Activated CD8-positive, alpha-beta T cell treated with anti-CD3 and anti-CD28 coated beads for 36 hours (primary cell): ENCODE results near the gene CACTIN. TPM values are rescaled to one million over a fixed set of nuclear protein-coding genes. Genes with fewer than 3 reads are reported as not detected.

ENCODE experiments used
- ATAC-seq: fragments of 200-7000 bp; cut with Tn5 transposase; one replicate; pipeline ENCODE4 v1.10.0; 2021; ENCODE audit warnings: mild to moderate bottlenecking, moderate library complexity
- CTCF ChIA-PET: fragments of 350-600 bp; sonication (Branson Sonifier 250); formaldehyde crosslinking; loops from one replicate; lab custom pipeline; 2021; ENCODE audit warnings: antibody characterized with exemption; lab: Charles Lee
- POLR2A ChIA-PET: fragments of 350-600 bp; sonication (Branson Sonifier 250); formaldehyde crosslinking; loops from one replicate; lab custom pipeline; 2021; ENCODE audit warnings: antibody characterized with exemption; lab: Charles Lee
- DNase-seq: peaks from one replicate; pipeline ENCODE4 v3.0.0-alpha.2; 2020
- H3K27ac Mint-ChIP-seq: one replicate; pipeline ENCODE4 v1.8.0; 2021; ENCODE audit warnings: mild to moderate bottlenecking, mixed read lengths
- H3K27me3 Mint-ChIP-seq: one replicate; pipeline ENCODE4 v1.8.0; 2021; ENCODE audit warnings: mixed read lengths
- H3K36me3 Mint-ChIP-seq: one replicate; pipeline ENCODE4 v1.8.0; 2021; ENCODE audit warnings: low read depth, mixed read lengths
- H3K4me1 Mint-ChIP-seq: one replicate; pipeline ENCODE4 v1.8.0; 2021; ENCODE audit warnings: low read depth, mixed read lengths
- H3K4me3 Mint-ChIP-seq: one replicate; pipeline ENCODE4 v1.8.0; 2021; ENCODE audit warnings: mild to moderate bottlenecking, moderate library complexity, mixed read lengths
- H3K9me3 Mint-ChIP-seq: one replicate; pipeline ENCODE4 v1.8.0; 2021; ENCODE audit warnings: mixed read lengths
- intact Hi-C: fragments of 100-400 bp; cut with micrococcal nuclease; formaldehyde crosslinking; loops from one replicate; pipeline ENCODE4 v1.10.0; 2022
- total RNA-seq, 2 experiments: library from RNA; stranded (reverse); gene quantifications; one replicate each; pipeline ENCODE4 v1.2.3, GENCODE V29; 2021
- TF ChIP-seq, protein P1 (sequence below): fragments of 200-600 bp; IDR thresholded peaks from one replicate; pipeline ENCODE4 v1.8.0; 2022; ENCODE audit warnings: antibody characterized with exemption, mild to moderate bottlenecking

Gene CACTIN
- total RNA-seq, 2 experiments from 2014 or later, result 25.9 to 28.5 TPM

DNA sequence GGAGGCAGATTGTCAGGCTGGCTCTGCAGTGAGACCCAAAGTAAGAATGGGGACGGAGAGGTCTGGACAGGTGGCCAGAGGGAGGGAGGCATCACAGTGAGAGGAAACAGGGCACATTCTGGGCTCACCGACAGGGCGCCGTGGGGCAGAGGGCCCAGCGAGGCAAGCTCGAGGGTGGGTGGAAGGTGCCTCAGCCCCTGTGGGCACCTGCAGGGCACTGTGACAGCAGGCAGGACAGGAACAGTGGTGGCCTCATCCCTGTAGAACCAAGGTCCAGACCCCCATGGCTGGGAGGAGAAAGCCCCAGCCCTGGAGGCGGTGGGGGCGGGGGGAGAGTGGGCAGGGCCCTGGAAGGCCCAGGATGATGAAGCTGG lies 46.0 kb upstream of the CACTIN start:
- intact Hi-C loops, result no loop called here
- Mint-ChIP-seq H3K9me3 (no peaks in the 10 kb centered on the region), H3K4me3 (no peak overlapping the region), H3K4me1 (peaks cover 41% of the 10 kb centered on the region), H3K27ac (peak overlapping the region; percentile 90), H3K27me3 (no peaks in the 10 kb centered on the region), H3K36me3 (peaks cover 12% of the 10 kb centered on the region)
- ATAC-seq, result no peak
- POLR2A ChIA-PET, result interaction anchor here (1.1 to 4.2 kb wide), 3 partner anchors 14 to 19 kb away, joined by 5 to 25 read pairs (median 5); no protein-coding TSS in a partner anchor
- DNase-seq, result no peak
- TF ChIP-seq, protein P1, sequence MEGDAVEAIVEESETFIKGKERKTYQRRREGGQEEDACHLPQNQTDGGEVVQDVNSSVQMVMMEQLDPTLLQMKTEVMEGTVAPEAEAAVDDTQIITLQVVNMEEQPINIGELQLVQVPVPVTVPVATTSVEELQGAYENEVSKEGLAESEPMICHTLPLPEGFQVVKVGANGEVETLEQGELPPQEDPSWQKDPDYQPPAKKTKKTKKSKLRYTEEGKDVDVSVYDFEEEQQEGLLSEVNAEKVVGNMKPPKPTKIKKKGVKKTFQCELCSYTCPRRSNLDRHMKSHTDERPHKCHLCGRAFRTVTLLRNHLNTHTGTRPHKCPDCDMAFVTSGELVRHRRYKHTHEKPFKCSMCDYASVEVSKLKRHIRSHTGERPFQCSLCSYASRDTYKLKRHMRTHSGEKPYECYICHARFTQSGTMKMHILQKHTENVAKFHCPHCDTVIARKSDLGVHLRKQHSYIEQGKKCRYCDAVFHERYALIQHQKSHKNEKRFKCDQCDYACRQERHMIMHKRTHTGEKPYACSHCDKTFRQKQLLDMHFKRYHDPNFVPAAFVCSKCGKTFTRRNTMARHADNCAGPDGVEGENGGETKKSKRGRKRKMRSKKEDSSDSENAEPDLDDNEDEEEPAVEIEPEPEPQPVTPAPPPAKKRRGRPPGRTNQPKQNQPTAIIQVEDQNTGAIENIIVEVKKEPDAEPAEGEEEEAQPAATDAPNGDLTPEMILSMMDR, result no peak
- CTCF ChIA-PET, result interaction anchor here (0.8 to 3.0 kb wide), 7 partner anchors 14 to 176 kb away, joined by 3 to 17 read pairs (median 7); partner anchors contain the start of gene PIP5K1C

DNA sequence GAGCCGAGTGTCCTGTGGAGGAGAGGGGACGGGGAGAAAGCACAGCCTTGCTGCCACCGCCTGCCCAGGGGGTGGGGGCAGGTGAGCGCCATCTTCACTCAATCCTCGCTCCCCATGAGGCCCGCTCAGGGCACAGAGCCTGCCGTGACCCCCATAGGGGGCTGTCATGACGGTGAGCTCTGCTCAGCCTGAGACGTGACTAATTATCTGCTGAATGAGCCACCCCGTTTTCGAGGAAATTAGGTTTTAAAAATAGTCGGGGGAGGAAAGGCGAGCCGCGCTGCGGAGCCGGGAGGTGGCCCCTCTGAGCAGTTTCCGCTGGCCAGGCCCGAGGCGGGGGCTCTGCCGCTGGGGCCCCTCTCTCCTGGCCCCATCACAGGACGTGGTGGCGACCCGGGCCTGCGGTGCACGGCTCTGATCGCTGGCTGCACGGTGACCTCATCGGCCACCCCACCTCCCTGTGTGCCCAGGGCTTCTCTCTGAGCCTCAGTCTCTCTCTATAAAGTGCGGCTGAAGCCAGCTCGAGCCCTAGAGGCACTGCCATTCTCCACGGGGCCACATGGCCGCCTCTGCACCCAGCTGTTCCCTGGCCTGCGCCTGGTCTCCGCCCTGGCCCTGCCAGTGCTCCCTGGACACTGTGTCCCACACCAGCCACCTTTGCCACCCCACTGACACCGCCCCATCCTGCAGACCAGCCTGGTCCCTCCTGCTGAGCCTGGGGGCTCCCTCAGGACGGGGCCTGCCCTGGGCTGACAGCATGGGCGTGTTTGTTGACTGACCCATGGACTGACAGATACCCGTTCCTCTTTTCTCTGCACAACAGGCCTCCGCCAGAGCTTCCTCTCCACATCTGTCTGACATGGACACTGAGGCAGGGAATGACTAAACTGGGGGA lies 45.3 kb upstream of the CACTIN start:
- H3K4me3 Mint-ChIP-seq, result peak overlapping the region; percentile 62
- CTCF ChIA-PET, result interaction anchor here (0.8 to 3.0 kb wide), 9 partner anchors 15 to 177 kb away, joined by 3 to 17 read pairs (median 4); partner anchors contain the start of gene PIP5K1C

DNA sequence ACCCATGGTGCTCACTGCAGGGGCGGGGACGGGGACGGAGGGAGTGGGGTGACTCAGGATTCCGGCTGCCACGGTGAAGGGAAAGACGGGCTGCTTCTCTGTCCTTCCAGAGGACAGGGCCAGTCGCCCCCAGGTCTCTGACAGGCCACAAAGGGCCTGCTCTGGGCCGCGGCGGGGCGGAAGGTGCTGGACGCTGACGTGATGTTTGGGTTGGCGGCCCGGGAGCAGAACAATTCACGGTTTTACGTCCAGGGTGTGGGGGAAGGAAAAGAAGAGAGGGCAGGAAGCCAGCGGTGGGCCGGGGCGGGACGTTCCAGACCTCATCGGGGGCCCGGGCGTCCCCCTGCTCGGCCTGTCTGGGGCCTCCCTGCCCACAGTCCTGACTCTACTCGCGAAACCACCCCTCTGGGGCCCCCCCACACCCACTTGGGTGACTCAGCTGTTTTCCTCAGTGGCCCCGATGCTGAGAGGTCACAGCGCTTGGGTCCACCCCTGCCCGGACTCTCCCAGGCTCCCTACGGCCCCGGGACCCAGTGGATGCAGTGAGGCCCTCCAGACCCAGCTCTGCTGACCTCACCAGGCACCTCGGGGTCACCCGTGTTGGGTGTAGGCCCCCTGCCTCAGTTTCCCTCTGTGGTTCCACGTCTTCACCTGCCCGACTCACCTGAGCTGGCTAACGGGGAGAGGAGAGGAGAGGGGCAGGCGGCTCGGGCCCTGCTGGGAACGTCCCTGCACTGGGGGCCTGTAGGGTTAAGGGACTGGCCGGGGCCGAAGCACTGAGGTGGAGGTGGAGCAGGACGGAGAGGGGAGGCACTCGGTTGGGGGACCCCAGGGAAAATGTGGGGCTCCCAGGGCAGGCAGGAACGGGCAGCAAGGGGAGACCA lies 44.4 kb upstream of the CACTIN start:
- intact Hi-C loops, result no loop called here
- Mint-ChIP-seq H3K9me3 (no peaks in the 10 kb centered on the region), H3K4me3 (peak overlapping the region; percentile 62), H3K36me3 (peaks cover 15% of the 10 kb centered on the region), H3K27ac (peak overlapping the region; percentile 90), H3K27me3 (no peaks in the 10 kb centered on the region), H3K4me1 (peaks cover 43% of the 10 kb centered on the region)
- peak; percentile 91 for DNase-seq
- peak; percentile 67 for ATAC-seq
- POLR2A ChIA-PET, result interaction anchor here (0.8 to 4.2 kb wide), 3 partner anchors 10 to 21 kb away, joined by 3 to 25 read pairs (median 5); no protein-coding TSS in a partner anchor
- TF ChIP-seq, protein P1, result peak; percentile 7
- CTCF ChIA-PET, result interaction anchor here (1.2 to 3.0 kb wide), 6 partner anchors 16 to 178 kb away, joined by 3 to 17 read pairs (median 6); partner anchors contain the start of gene PIP5K1C

More for the DNA sequence above, 45.3 kb upstream of the CACTIN start:
- DNase-seq (peak; percentile 83), ATAC-seq (peak; percentile 85)
- Mint-ChIP-seq H3K9me3 (no peaks in the 10 kb centered on the region), H3K4me1 (peaks cover 42% of the 10 kb centered on the region), H3K27me3 (no peaks in the 10 kb centered on the region), H3K36me3 (peaks cover 12% of the 10 kb centered on the region), H3K27ac (peak overlapping the region; percentile 90)
- TF ChIP-seq, protein P1, result peak; percentile 38
- POLR2A ChIA-PET, result interaction anchor here (1.1 to 4.2 kb wide), 3 partner anchors 15 to 20 kb away, joined by 5 to 25 read pairs (median 5); no protein-coding TSS in a partner anchor
- intact Hi-C loops, result no loop called here

DNA sequence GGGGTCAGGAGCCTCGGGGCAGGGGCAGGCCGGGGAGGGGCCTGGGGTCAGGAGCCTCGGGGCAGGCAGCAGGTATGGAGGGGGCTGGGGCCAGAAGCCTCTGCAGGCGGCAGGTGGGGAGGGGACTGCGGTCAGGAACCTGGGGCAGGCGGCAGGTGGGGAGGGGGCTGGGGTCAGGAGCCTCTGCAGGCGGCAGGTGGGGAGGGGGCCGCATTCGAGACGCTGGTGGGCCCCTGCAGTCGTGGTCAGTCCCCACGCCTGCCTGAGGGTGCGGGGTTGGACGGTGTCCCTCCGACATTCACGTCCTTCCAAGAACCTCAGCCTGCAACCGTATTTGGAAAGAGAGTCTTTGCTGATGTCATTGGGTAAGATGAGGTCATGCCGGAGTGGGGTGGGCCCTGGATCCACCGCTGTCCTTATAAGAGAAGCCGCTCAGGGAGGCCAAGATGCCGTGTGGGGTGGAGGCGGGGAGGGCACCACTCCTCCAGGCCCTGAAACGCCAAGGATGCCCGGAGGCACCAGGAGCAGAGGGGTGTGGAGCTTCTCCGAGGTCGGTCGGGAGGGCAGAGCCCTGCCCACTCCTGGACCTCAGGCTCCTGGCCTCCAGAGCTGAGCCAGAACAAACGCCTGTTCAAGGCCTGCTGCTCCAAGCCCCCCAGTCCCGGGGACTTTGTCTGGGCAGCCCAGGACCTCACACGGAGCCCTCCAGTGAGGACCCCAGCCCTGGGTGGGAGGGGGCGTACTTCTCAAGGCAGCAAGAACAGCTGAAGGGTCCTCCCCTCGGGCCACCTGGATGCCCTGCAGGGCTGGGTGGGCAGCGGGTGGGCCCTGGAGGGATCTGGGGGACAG lies 43.6 kb upstream of the CACTIN start:
- intact Hi-C loops, result no loop called here
- Mint-ChIP-seq H3K36me3 (peaks cover 16% of the 10 kb centered on the region), H3K27me3 (no peaks in the 10 kb centered on the region), H3K27ac (peak overlapping the region; percentile 90), H3K9me3 (no peaks in the 10 kb centered on the region), H3K4me1 (peaks cover 43% of the 10 kb centered on the region), H3K4me3 (no peak overlapping the region)
- ChIA-PET CTCF (interaction anchor here (1.3 to 3.0 kb wide), 3 partner anchors 20 to 32 kb away, joined by 3 to 17 read pairs (median 7); partner anchors contain the start of gene PIP5K1C), POLR2A (interaction anchor here (0.7 to 4.2 kb wide), 3 partner anchors 9 to 22 kb away, joined by 3 to 25 read pairs (median 3); no protein-coding TSS in a partner anchor)
- DNase-seq (peak; percentile 41), ATAC-seq (no peak)
- TF ChIP-seq, protein P1, result no peak
